Neuronal stem cell (in vitro differentiated cells): ENCODE results near the gene TUBA4A.

ENCODE experiments used
- DNase-seq: peaks from one replicate; pipeline ENCODE4 v3.0.0-alpha.2; 2013; ENCODE audit warnings: low spot score
- H2AFZ ChIP-seq: one replicate; pipeline ENCODE4 v1.6.1; 2013; ENCODE audit warnings: mild to moderate bottlenecking, low read length, inconsistent platforms
- H2AK5ac ChIP-seq: 2 replicates; pipeline ENCODE4 v1.6.1; 2013; ENCODE audit warnings: low read depth, mild to moderate bottlenecking, inconsistent platforms, low read length, moderate library complexity, mixed read lengths
- H2BK120ac ChIP-seq: 2 replicates; pipeline ENCODE4 v1.6.1; 2013; ENCODE audit warnings: low read depth, mild to moderate bottlenecking, inconsistent platforms, low read length, moderate library complexity, mixed read lengths
- H2BK12ac ChIP-seq: one replicate; pipeline ENCODE4 v1.6.1; 2013; ENCODE audit warnings: low read length, inconsistent platforms
- H2BK15ac ChIP-seq: 2 replicates; pipeline ENCODE4 v1.6.1; 2013; ENCODE audit warnings: mild to moderate bottlenecking, low read length, inconsistent platforms, mixed read lengths
- H2BK5ac ChIP-seq: one replicate; pipeline ENCODE4 v1.6.1; 2013; ENCODE audit warnings: inconsistent platforms, mild to moderate bottlenecking, low read length, moderate library complexity
- H3K14ac ChIP-seq: one replicate; pipeline ENCODE4 v1.6.1; 2013; ENCODE audit warnings: low read length, inconsistent platforms
- H3K18ac ChIP-seq: 2 replicates; pipeline ENCODE4 v1.6.1; 2013; ENCODE audit warnings: low read length, inconsistent platforms
- H3K23ac ChIP-seq: 2 replicates; pipeline ENCODE4 v1.6.1; 2013; ENCODE audit warnings: low read depth, mild to moderate bottlenecking, mixed read lengths, low read length, inconsistent platforms; ENCODE audit not compliant: poor library complexity
- H3K27ac ChIP-seq: replicated peaks from 3 replicates; pipeline ENCODE4 v1.5.1; 2013; ENCODE audit warnings: low read length, inconsistent platforms
- H3K27me3 ChIP-seq, 3 experiments: 2 replicates each; pipeline ENCODE4 v1.6.1; 2013; ENCODE audit warnings: low read length in 3 of 3, mild to moderate bottlenecking in 2 of 3, inconsistent platforms in 1 of 3, low read depth in 1 of 3, mixed read lengths in 1 of 3, moderate library complexity in 1 of 3; ENCODE audit not compliant: control insufficient read depth in 3 of 3, insufficient read depth in 3 of 3
- H3K36me3 ChIP-seq, 2 donors: replicated peaks in 1 of 2; 2 replicates each; pipeline ENCODE4 v1.6.1; 2013; ENCODE audit warnings: low read length in 2 of 2; ENCODE audit not compliant: control insufficient read depth in 2 of 2, insufficient read depth in 2 of 2
- H3K4ac ChIP-seq: 2 replicates; pipeline ENCODE4 v1.6.1; 2013; ENCODE audit warnings: inconsistent platforms, mild to moderate bottlenecking, low read length, moderate library complexity
- H3K4me1 ChIP-seq, 2 donors: 1 replicate in 1 of 2; 2 replicates in 1 of 2; pipeline ENCODE4 v1.6.1; 2013; ENCODE audit warnings: low read length in 2 of 2, low read depth in 1 of 2; ENCODE audit not compliant: control insufficient read depth in 2 of 2, insufficient read depth in 1 of 2
- H3K4me2 ChIP-seq: one replicate; pipeline ENCODE4 v1.6.1; 2013; ENCODE audit warnings: mild to moderate bottlenecking, low read length, inconsistent platforms; ENCODE audit not compliant: insufficient read depth, poor library complexity, severe bottlenecking
- H3K4me3 ChIP-seq, 2 donors: 2 replicates each; pipeline ENCODE4 v1.5.1; 2013; ENCODE audit warnings: low read length in 2 of 2, mild to moderate bottlenecking in 2 of 2, inconsistent platforms in 1 of 2, moderate library complexity in 1 of 2
- H3K79me1 ChIP-seq: one replicate; pipeline ENCODE4 v1.6.1; 2013; ENCODE audit warnings: low read depth, mild to moderate bottlenecking, inconsistent platforms, low read length, moderate library complexity
- H3K9ac ChIP-seq: one replicate; pipeline ENCODE4 v1.6.1; 2013; ENCODE audit warnings: mild to moderate bottlenecking, low read depth, low read length, inconsistent platforms; ENCODE audit not compliant: poor library complexity
- H3K9me3 ChIP-seq, 2 donors: replicated peaks in 1 of 2; 2 replicates each; pipeline versions ENCODE3 to v1.6.1; 2013; ENCODE audit warnings: low read length in 2 of 2, mild to moderate bottlenecking in 2 of 2, inconsistent platforms in 1 of 2, low read depth in 1 of 2, mixed read lengths in 1 of 2, moderate library complexity in 1 of 2; ENCODE audit not compliant: control insufficient read depth in 2 of 2, insufficient read depth in 1 of 2
- H4K8ac ChIP-seq: one replicate; pipeline ENCODE4 v1.6.1; 2013; ENCODE audit warnings: low read depth, mild to moderate bottlenecking, inconsistent platforms, low read length, moderate library complexity
- H4K91ac ChIP-seq: one replicate; pipeline ENCODE4 v1.6.1; 2013; ENCODE audit warnings: low read length, low read depth, mild to moderate bottlenecking, inconsistent platforms; ENCODE audit not compliant: poor library complexity
- WGBS, 2 donors: extraction: QIAGEN DNeasy Blood & Tissue Kit; methylation state at CpG; one replicate each; pipeline ENCODE4 v1.1.7; 2013; ENCODE audit warnings: missing lambda C conversion rate in 2 of 2, mixed read lengths in 1 of 2; ENCODE audit not compliant: insufficient read length in 2 of 2, insufficient replicate concordance in 1 of 2; ENCODE audit errors: extremely low coverage in 2 of 2; 5-methylcytosine and 5-hydroxymethylcytosine counted together

TUBA4A gene

GRCh38 chr2:219213486-219214071 is 40.1 kb downstream of the TUBA4A start:
- Histone ChIP-seq H2BK5ac (no peak overlapping the region), H3K9ac (no peak overlapping the region), H2AFZ (no peak overlapping the region), H4K91ac (no peak overlapping the region), H3K4me3 (no peak overlapping the region), H3K27ac (no peak overlapping the region), H3K27me3 (no peaks in the 10 kb centered on the region), H3K18ac (no peak overlapping the region), H2BK12ac (no peak overlapping the region), H2BK15ac (no peak overlapping the region), H3K14ac (no peak overlapping the region), H3K9me3 (no peaks in the 10 kb centered on the region), H3K4me1 (peaks cover 2 to 4% of the 10 kb centered on the region in 2 donors), H3K4me2 (no peak overlapping the region), H3K23ac (no peak overlapping the region), H2BK120ac (no peak overlapping the region), H3K79me1 (no peaks in the 10 kb centered on the region), H3K36me3 (peaks cover 50 to 75% of the 10 kb centered on the region in 2 donors), H4K8ac (no peak overlapping the region), H2AK5ac (no peak overlapping the region), H3K4ac (no peak overlapping the region)
- DNase-seq = no peak
- no CpG with 5 or more reads among the region's 10 CpGs for WGBS, 2 donors

DNA sequence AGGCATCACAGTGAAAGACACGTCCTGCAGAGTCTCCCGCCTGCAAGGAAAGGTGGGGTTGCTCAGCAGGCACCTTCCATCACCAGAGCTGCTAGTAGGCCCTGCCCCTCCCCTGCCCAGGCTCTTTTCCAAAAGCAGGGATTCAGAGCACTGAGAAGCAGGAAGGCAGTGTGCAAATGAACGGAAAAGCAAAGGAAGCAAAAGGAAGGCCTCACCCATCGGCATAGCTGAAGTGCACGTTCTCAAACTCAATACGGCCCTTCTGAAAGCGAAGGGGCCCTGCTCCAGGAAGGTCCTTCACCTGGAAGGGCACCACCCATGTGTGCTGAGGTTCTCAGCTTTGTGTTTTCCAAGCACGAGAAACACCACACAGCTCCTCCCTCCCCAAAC is 40.7 kb downstream of the TUBA4A start:
- H3K18ac ChIP-seq = no peak overlapping the region
- H3K23ac ChIP-seq = no peak overlapping the region
- peaks cover 1 to 2% of the 10 kb centered on the region in 2 donors for H3K4me1 ChIP-seq
- H2BK15ac ChIP-seq = no peak overlapping the region
- H3K14ac ChIP-seq = no peak overlapping the region
- H3K27ac ChIP-seq = no peak overlapping the region
- no peak overlapping the region for H3K4ac ChIP-seq
- peaks cover 54 to 81% of the 10 kb centered on the region in 2 donors for H3K36me3 ChIP-seq
- no peak overlapping the region for H3K4me2 ChIP-seq
- no peak overlapping the region for H2BK12ac ChIP-seq
- H4K91ac ChIP-seq = no peak overlapping the region
- H3K9ac ChIP-seq = peak overlapping the region; percentile 3
- no CpG with 5 or more reads among the region's 8 CpGs for WGBS, 2 donors
- no peaks in the 10 kb centered on the region for H3K79me1 ChIP-seq
- H2BK5ac ChIP-seq = no peak overlapping the region
- DNase-seq = no peak
- no peak overlapping the region for H4K8ac ChIP-seq
- no peak overlapping the region for H2AK5ac ChIP-seq
- H2AFZ ChIP-seq = no peak overlapping the region
- no peak overlapping the region for H2BK120ac ChIP-seq
- no peaks in the 10 kb centered on the region for H3K27me3 ChIP-seq
- H3K9me3 ChIP-seq = no peaks in the 10 kb centered on the region
- no peak overlapping the region for H3K4me3 ChIP-seq

GRCh38 chr2:219210886-219211362 is 42.8 kb downstream of the TUBA4A start:
- H3K4me1 ChIP-seq = peaks cover 7 to 8% of the 10 kb centered on the region in 2 donors

DNA sequence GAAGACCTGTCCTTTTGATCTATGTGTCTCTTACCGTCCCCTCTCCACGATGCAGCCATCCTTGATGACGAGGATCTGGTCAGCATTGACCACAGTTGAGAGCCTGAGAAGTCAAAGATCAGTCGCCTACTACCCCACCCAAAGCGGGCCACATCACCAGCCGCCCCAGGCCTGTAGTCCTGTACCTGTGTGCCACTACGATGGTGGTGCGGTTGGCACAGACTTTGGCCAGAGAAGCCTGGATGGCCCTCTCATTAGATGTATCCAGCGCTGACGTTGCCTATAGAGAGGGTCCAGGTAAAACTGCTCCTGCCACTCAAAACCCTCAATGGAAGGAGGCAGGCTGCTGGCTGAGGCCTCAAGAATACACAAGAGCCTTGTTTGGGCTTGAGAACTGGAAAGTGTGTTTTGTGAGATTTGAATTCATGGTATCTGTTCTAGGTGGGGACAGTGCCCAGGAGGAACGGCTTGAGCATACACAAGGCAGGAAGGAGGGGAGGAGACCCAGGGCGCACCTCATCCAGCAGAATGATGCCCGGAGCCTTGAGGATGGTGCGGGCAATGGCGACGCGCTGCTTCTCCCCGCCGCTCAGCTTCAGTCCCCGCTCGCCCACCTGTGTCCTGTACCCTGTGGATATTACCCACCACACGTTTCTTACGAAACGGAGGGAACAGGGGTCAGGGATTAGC is 43.4 kb downstream of the TUBA4A start:
- no peak overlapping the region for H3K27ac ChIP-seq
- H3K9me3 ChIP-seq = no peaks in the 10 kb centered on the region
- H3K18ac ChIP-seq = no peak overlapping the region
- H2BK15ac ChIP-seq = no peak overlapping the region
- H2BK5ac ChIP-seq = no peak overlapping the region
- H2BK120ac ChIP-seq = no peak overlapping the region
- H3K4me1 ChIP-seq = peaks cover 7 to 8% of the 10 kb centered on the region in 2 donors
- H3K27me3 ChIP-seq = no peaks in the 10 kb centered on the region
- H3K79me1 ChIP-seq = no peaks in the 10 kb centered on the region
- H2AK5ac ChIP-seq = no peak overlapping the region
- no peak overlapping the region for H2AFZ ChIP-seq
- H4K91ac ChIP-seq = no peak overlapping the region
- no peak overlapping the region for H3K4me3 ChIP-seq
- H3K4ac ChIP-seq = no peak overlapping the region
- H3K9ac ChIP-seq = no peak overlapping the region
- H3K4me2 ChIP-seq = no peak overlapping the region
- H2BK12ac ChIP-seq = no peak overlapping the region
- H3K23ac ChIP-seq = no peak overlapping the region
- DNase-seq = no peak
- no peak overlapping the region for H4K8ac ChIP-seq
- no CpG with 5 or more reads among the region's 24 CpGs for WGBS, 2 donors
- H3K36me3 ChIP-seq = peaks cover 51 to 70% of the 10 kb centered on the region in 2 donors
- H3K14ac ChIP-seq = no peak overlapping the region

More at GRCh38 chr2:219210886-219211362, 42.8 kb downstream of the TUBA4A start:
- H3K79me1 ChIP-seq = no peaks in the 10 kb centered on the region
- no peak overlapping the region for H3K4ac ChIP-seq
- no peak overlapping the region for H4K8ac ChIP-seq
- DNase-seq = no peak
- no peak overlapping the region for H3K27ac ChIP-seq
- no peak overlapping the region for H2BK15ac ChIP-seq
- no peak overlapping the region for H3K4me2 ChIP-seq
- no peak overlapping the region for H2BK120ac ChIP-seq
- WGBS, 2 donors = no CpG with 5 or more reads among the region's 9 CpGs
- no peak overlapping the region for H3K14ac ChIP-seq
- H3K23ac ChIP-seq = no peak overlapping the region
- H4K91ac ChIP-seq = no peak overlapping the region
- H3K36me3 ChIP-seq = peaks cover 52 to 76% of the 10 kb centered on the region in 2 donors
- H2BK12ac ChIP-seq = no peak overlapping the region
- no peak overlapping the region for H3K18ac ChIP-seq
- H3K4me3 ChIP-seq = no peak overlapping the region
- no peak overlapping the region for H3K9ac ChIP-seq
- no peak overlapping the region for H2AFZ ChIP-seq
- no peak overlapping the region for H2BK5ac ChIP-seq
- no peaks in the 10 kb centered on the region for H3K9me3 ChIP-seq
- H2AK5ac ChIP-seq = no peak overlapping the region
- no peaks in the 10 kb centered on the region for H3K27me3 ChIP-seq
